HG03354 (cell line): Measurements from ENCODE around the gene ALG11.
"Not testable (repeated sequence)": the region's sequence is repeated elsewhere in the genome, so short reads cannot be mapped to it uniquely, and the experiment has no call there.

ENCODE experiments used
- ATAC-seq: cut with Tn5 transposase; IDR thresholded peaks from one replicate; pipeline ENCODE4 v1.9.1; 2021; ENCODE audit warnings: mild to moderate bottlenecking; ENCODE audit not compliant: unreplicated experiment, poor library complexity, severe bottlenecking

The ALG11 gene, protein sequence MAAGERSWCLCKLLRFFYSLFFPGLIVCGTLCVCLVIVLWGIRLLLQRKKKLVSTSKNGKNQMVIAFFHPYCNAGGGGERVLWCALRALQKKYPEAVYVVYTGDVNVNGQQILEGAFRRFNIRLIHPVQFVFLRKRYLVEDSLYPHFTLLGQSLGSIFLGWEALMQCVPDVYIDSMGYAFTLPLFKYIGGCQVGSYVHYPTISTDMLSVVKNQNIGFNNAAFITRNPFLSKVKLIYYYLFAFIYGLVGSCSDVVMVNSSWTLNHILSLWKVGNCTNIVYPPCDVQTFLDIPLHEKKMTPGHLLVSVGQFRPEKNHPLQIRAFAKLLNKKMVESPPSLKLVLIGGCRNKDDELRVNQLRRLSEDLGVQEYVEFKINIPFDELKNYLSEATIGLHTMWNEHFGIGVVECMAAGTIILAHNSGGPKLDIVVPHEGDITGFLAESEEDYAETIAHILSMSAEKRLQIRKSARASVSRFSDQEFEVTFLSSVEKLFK

DNA sequence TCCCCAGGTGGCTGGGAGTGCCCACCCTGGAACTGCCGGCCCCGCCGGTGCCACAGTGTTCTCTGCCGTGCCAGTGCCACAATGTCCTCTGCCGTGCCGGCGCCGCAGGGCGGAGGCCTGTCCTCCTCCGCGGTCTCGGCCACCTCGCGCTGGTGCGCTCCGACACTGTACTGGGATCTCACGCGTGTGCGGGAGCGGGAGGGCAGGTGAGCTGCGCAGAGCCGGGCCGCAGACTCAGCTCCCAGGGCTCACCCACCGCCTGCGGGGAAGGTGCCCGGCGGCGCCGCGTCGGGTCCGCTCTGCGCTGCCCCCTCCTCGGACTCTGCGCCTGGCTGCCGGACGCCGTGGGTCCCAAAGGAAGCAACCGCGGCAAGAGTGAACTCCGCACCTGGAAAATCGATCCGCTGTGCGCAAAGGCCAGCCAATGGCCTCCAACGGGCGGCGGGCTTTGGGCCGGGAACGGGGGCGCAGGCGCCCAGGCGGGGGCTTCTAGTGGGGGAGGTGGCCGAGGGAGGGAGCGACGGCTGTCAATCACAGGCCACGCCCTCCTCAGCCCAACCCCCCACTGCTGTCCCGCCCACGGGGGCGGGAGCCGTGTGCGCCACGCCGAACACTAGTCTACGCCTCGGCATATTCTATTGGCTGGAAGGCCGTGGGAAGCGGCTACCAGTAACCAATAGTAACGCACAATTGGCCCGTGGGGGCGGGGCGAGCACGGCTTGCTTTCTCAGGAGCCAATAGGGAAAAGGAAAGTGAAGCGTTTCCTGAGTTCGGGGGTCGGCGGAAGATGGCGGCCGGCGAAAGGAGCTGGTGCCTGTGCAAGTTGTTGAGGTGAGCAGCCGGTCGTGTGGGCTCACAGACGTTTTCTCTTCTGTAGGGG is at the start of gene ALG11:
Gene ALG11, plus strand, starts transcription at position 767 of the 880 bp plus-strand sequence. Its CDS starts 21 bp downstream, at position 788.
- peak; percentile 99 for ATAC-seq

GRCh38 chr13:51966186-51966585 is 46.0 kb upstream of the ALG11 start:
- ATAC-seq = no peak

DNA sequence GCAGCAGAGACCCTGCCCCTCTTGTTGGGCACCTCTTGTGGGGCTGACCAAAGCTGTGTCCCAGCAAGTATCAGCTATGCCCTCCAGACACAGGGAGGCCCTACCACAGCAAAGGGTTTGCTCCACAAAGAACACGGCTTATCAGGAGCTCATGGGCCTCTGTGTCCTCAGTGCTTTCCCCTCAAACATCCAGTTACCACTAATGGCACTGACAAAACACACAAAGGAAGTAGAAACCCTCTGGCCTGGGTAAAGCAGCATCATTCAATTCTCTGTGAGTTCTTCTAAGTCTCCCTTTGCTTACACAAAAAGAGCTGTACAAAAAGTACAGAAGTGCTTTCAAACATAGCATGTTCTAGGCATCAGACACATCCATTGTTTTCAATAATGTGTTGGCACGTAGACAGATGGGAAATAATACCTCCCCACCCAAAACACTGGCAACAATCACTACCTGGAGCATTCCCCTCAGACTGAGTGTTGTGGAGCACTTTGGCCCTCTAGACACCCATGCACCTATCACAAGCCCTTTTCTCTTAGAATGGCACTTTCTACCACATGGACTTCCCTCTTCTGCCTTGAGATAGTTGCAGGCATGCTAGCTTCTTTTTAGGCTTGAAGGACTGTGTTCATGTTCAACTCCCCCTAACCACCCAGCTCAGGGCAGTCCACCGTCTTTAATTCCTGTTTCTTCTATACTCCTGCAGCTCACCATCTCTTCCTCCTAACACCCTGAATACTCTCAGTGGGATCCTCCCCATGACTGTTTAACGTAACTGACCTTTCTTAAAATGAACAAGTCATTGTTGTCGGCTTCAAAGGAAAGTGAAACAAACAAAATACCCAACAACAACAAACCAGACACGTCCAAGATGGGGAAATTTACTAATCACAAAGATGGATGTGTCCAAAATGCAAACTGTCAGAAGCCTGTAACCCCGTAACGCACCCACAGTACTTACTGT is 44.4 kb upstream of the ALG11 start:
- ATAC-seq = no peak

GRCh38 chr13:51970349-51970748 is 41.8 kb upstream of the ALG11 start:
- ATAC-seq = no peak

- no peak for ATAC-seq
Measured at GRCh38 chr13:51971520-51972426, 40.4 kb upstream of the ALG11 start.

- no peak for ATAC-seq
Measured at GRCh38 chr13:51974482-51974881, 37.7 kb upstream of the ALG11 start.

DNA sequence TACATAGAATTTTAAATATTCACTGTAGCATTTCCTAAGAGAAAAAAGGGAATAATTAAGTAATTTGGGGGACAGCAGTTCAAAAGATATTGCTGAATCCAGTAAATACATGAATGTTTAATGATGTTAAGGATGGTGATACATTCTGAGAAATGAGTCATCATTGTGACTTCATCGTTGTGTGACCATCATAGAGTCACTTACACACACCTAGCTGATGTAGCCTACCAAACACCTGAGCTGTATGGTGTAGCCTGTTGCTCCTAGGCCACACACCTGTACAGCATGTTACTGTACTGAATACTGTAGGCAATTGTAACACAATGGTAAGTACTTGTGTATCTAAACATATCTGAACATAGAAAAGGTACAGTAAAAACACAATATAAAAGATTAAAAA is 35.8 kb upstream of the ALG11 start:
- no peak for ATAC-seq

DNA sequence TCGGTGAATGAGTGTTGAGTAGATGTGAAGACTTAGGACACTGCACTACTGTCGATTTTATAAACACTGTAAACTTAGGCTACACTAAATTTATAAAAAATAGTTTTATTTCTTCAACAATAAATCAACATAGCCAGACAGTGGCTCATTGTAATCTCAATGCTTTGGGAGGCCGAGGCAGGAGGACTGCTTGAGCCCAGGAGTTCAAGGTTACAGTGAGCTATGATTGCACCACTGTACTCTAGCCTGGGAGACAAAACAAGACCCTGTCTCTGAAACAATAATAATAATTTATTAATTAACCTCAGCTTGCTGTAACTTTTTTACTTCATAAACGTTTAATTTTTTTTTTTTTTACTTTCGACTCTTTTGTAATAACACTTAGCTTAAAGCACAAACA is 35.3 kb upstream of the ALG11 start:
- ATAC-seq = no peak

DNA sequence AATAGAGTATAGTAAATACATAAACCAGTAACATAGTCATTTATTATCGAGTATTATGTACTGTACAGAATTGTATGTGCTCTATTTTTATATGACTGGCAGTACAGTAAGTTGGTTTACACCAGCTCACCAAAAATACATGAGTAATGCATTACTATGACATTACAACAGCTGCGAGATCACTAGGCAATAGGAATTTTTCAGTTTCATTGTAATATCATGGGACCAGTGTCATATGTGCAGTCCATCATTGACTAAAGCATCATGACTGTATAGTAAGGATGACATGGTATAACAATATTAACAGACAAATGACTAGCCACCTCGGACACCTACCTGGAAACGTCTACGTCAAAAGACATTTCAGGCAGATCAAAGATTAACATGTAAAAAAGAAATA is 34.6 kb upstream of the ALG11 start:
- no peak for ATAC-seq

- ATAC-seq = no peak
Measured at GRCh38 chr13:51978796-51979556, 33.2 kb upstream of the ALG11 start.

GRCh38 chr13:51980908-51981307 is 31.3 kb upstream of the ALG11 start:
- ATAC-seq = no peak

DNA sequence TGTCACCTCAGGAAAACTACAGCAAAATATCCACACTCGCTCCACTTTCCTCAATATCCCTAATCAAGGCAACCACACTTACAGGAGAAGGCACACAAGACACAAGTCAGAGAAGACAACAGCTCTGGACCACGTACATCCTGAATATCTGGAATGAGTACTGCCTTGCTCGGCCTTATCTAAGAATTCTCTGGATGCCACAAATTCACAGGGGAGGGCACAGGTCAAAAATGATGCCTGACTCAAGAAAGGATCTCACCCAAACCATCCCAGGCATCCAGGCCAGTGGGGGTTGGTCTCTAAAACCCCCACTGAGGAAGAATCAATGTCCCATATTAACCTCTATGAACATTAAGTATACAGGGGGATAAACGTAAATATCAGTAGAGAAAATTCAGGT is 30.8 kb upstream of the ALG11 start:
- ATAC-seq = no peak

DNA sequence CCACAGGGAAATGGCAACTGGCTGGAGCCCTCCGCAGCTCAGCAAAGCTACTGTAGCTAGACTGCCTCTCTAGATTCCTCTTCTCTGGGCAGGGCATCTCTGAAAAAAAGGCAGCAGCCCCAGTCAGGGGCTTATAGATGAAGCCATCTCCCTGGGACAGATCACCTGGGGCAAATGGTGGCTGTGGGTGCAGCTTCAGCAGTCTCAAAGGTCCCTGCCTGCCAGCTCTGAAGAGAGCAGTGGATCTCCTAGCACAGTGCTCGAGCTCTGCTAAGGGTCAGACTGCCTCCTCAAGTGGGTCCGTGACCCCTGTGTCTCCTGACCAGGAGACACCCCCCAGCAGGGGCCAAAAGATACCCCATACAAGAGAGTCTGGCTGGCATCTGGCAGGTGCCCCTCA is 28.9 kb upstream of the ALG11 start:
- ATAC-seq = not testable (repeated sequence)

- not testable (repeated sequence) for ATAC-seq
Measured at GRCh38 chr13:51984904-51985303, 27.3 kb upstream of the ALG11 start.

DNA sequence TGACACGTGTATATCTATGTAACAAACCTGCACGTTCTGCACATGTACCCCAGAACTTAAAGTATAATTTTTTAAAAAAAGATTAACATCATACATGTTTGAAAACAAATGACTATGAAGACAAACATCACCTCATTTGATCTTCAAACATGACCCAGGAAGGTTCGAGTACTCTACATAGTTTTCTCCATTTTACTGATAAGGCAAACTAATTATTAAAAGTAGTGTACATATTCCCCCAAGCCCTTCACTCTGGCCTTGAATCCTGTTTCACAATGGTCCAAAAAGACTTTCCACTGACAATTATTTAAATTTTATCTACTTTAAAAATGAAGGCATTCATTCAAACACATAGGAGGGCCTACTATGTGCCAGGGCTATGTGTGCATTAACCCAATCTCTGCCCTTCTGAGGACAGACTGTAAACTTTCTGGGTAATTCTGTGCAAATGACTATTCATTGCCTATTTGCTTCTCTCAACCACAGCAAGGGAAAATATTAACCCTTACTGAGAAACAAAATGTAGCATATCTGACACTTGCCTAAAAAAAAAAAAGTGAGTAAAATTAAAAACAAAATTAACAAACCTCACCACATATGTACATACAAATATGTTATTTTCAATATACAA is 23.1 kb upstream of the ALG11 start:
- ATAC-seq = no peak

DNA sequence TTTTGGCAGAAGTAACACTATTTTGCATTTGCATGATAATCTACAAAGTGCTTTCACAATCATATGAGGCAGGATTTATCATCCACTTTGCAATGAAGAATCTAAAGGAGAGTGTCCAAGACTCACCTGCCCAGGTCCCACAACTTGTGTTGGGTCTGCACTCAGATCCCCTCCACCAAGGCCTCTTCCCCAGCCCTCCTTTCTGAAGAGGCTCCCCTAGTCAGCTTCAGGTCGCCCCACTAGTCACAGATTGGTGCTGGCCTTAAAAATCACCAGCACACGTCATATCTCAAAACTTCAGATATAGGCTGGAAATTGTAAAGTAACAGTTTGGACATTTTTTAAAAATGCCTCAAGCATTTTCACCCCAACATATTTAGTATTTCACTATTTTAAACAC is 18.5 kb upstream of the ALG11 start:
- ATAC-seq = no peak
